ENCODE data around the gene LIMCH1.

Gene LIMCH1

GRCh38 chr4:41611881-41612871 lies 74.2 kb downstream of the LIMCH1 start:
- H3K27me3 ChIP-seq (ENCODE audit: control insufficient read depth, insufficient read depth, low read length) = peaks cover 13% of the 10 kb centered on the region
- H3K4me1 ChIP-seq (ENCODE audit: control insufficient read depth, insufficient read depth, low read length) = peaks cover 9% of the 10 kb centered on the region
- no peaks in the 10 kb centered on the region for H3K36me3 ChIP-seq (ENCODE audit: insufficient read depth, low read length)
- no peak overlapping the region for H3K4me3 ChIP-seq (ENCODE audit: low read length)
- no peaks in the 10 kb centered on the region for H3K9me3 ChIP-seq (replicated peaks; ENCODE audit: low read length)
- no peak overlapping the region for H3K4me2 ChIP-seq (ENCODE audit: low read length)
- H3K9ac ChIP-seq (ENCODE audit: low read depth, low read length) = no peak overlapping the region

DNA sequence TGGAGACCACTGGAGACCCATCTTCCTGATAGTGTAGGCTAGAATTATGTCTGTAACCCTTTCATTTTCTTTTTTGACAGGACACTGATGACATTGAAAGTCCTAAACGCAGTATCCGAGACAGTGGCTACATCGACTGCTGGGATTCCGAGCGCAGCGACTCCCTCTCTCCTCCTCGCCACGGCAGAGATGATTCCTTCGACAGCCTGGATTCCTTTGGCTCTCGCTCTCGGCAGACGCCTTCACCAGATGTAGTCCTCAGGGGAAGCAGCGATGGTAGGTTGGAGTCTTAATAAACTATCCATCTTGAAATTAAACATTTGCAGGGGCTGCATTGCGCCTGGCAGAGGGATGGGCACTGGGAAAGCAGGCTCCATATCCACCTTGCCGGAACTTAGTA lies 75.4 kb downstream of the LIMCH1 start:
- Histone ChIP-seq H3K4me1 (ENCODE audit: control insufficient read depth, insufficient read depth, low read length) (peaks cover 9% of the 10 kb centered on the region), H3K27me3 (ENCODE audit: control insufficient read depth, insufficient read depth, low read length) (peaks cover 13% of the 10 kb centered on the region), H3K4me2 (ENCODE audit: low read length) (no peak overlapping the region), H3K9ac (ENCODE audit: low read depth, low read length) (no peak overlapping the region), H3K36me3 (ENCODE audit: insufficient read depth, low read length) (no peaks in the 10 kb centered on the region), H3K9me3 (replicated peaks; ENCODE audit: low read length) (no peaks in the 10 kb centered on the region), H3K4me3 (ENCODE audit: low read length) (no peak overlapping the region)

- no peaks in the 10 kb centered on the region for H3K36me3 ChIP-seq (ENCODE audit: insufficient read depth, low read length)
- peaks cover 13% of the 10 kb centered on the region for H3K27me3 ChIP-seq (ENCODE audit: control insufficient read depth, insufficient read depth, low read length)
- H3K4me2 ChIP-seq (ENCODE audit: low read length) = no peak overlapping the region
- H3K4me1 ChIP-seq (ENCODE audit: control insufficient read depth, insufficient read depth, low read length) = peaks cover 9% of the 10 kb centered on the region
- H3K9me3 ChIP-seq (replicated peaks; ENCODE audit: low read length) = no peaks in the 10 kb centered on the region
- no peak overlapping the region for H3K9ac ChIP-seq (ENCODE audit: low read depth, low read length)
- no peak overlapping the region for H3K4me3 ChIP-seq (ENCODE audit: low read length)
Measured at GRCh38 chr4:41613821-41614220, 75.9 kb downstream of the LIMCH1 start.

DNA sequence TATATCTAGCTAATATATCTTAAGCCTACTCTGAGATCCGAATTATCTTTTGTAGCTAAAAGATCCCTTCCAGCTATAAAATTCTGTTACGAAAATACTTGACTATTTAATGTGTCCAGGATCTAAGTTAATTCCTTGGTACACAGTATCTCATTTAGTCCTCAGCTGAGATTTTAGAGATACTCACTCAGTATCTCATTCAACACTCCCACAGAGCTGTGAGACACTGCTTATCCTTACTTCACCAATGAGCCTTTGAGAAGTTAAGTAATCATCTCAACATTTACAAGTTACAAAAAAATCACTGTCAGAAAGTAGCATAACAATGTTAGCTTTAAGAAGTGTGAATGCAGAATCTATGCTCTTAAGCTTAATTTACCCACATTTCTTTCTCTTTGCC lies 76.6 kb downstream of the LIMCH1 start:
- no peaks in the 10 kb centered on the region for H3K9me3 ChIP-seq (replicated peaks; ENCODE audit: low read length)
- H3K27me3 ChIP-seq (ENCODE audit: control insufficient read depth, insufficient read depth, low read length) = peaks cover 13% of the 10 kb centered on the region
- H3K36me3 ChIP-seq (ENCODE audit: insufficient read depth, low read length) = no peaks in the 10 kb centered on the region
- no peak overlapping the region for H3K4me3 ChIP-seq (ENCODE audit: low read length)
- H3K4me2 ChIP-seq (ENCODE audit: low read length) = no peak overlapping the region
- no peak overlapping the region for H3K9ac ChIP-seq (ENCODE audit: low read depth, low read length)
- H3K4me1 ChIP-seq (ENCODE audit: control insufficient read depth, insufficient read depth, low read length) = peaks cover 9% of the 10 kb centered on the region

DNA sequence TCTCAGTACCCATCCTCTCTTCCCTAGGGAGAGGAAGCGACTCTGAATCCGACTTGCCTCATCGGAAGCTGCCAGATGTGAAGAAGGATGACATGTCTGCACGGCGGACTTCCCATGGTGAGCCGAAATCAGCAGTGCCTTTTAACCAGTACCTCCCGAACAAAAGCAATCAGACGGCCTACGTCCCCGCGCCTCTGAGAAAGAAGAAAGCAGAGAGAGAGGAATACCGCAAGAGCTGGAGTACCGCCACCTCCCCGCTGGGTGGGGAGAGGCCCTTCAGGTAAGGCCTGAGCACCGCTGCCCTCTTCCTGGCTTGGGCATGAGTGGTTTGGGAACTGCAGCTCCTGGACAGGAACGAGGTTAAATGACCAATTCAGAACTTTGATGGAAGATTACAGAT lies 81.2 kb downstream of the LIMCH1 start:
- Histone ChIP-seq H3K9ac (ENCODE audit: low read depth, low read length) (no peak overlapping the region), H3K4me1 (ENCODE audit: control insufficient read depth, insufficient read depth, low read length) (no peaks in the 10 kb centered on the region), H3K4me2 (ENCODE audit: low read length) (no peak overlapping the region), H3K4me3 (ENCODE audit: low read length) (no peak overlapping the region), H3K27me3 (ENCODE audit: control insufficient read depth, insufficient read depth, low read length) (peaks cover 11% of the 10 kb centered on the region), H3K36me3 (ENCODE audit: insufficient read depth, low read length) (no peaks in the 10 kb centered on the region), H3K9me3 (replicated peaks; ENCODE audit: low read length) (no peaks in the 10 kb centered on the region)

GRCh38 chr4:41620594-41621256 lies 82.8 kb downstream of the LIMCH1 start:
- Histone ChIP-seq H3K9ac (ENCODE audit: low read depth, low read length) (no peak overlapping the region), H3K27me3 (ENCODE audit: control insufficient read depth, insufficient read depth, low read length) (peaks cover 13% of the 10 kb centered on the region), H3K4me2 (ENCODE audit: low read length) (no peak overlapping the region), H3K36me3 (ENCODE audit: insufficient read depth, low read length) (no peaks in the 10 kb centered on the region), H3K4me3 (ENCODE audit: low read length) (no peak overlapping the region), H3K9me3 (replicated peaks; ENCODE audit: low read length) (no peaks in the 10 kb centered on the region), H3K4me1 (ENCODE audit: control insufficient read depth, insufficient read depth, low read length) (no peaks in the 10 kb centered on the region)

DNA sequence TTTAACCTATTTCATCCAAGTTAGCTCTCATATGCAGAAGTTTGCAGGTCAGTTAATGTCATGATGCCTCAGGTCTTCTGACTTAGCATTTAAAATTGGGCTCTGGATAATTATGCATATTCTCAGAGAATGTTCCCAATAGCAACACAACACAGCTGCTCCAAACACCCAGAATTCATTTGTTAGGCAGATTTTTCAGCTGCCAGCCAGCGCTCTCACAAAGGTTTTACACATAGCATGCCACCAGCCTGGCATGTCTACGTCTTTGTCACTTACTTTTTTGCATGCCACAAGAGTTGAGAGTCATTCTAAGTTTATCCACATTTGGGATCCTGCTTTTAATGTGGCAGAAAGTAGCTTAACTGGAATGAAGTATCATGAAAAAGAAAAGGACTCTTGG lies 84.8 kb downstream of the LIMCH1 start:
- H3K27me3 ChIP-seq (ENCODE audit: control insufficient read depth, insufficient read depth, low read length) = peaks cover 13% of the 10 kb centered on the region

GRCh38 chr4:41624765-41625164 lies 86.8 kb downstream of the LIMCH1 start:
- Histone ChIP-seq H3K4me2 (ENCODE audit: low read length) (no peak overlapping the region), H3K4me1 (ENCODE audit: control insufficient read depth, insufficient read depth, low read length) (no peaks in the 10 kb centered on the region), H3K4me3 (ENCODE audit: low read length) (no peak overlapping the region), H3K27me3 (ENCODE audit: control insufficient read depth, insufficient read depth, low read length) (peaks cover 13% of the 10 kb centered on the region), H3K9ac (ENCODE audit: low read depth, low read length) (no peak overlapping the region), H3K9me3 (replicated peaks; ENCODE audit: low read length) (no peaks in the 10 kb centered on the region), H3K36me3 (ENCODE audit: insufficient read depth, low read length) (no peaks in the 10 kb centered on the region)

More for the DNA sequence above, 84.8 kb downstream of the LIMCH1 start:
- H3K9ac ChIP-seq (ENCODE audit: low read depth, low read length) = no peak overlapping the region
- H3K4me1 ChIP-seq (ENCODE audit: control insufficient read depth, insufficient read depth, low read length) = no peaks in the 10 kb centered on the region
- no peaks in the 10 kb centered on the region for H3K36me3 ChIP-seq (ENCODE audit: insufficient read depth, low read length)
- H3K9me3 ChIP-seq (replicated peaks; ENCODE audit: low read length) = no peaks in the 10 kb centered on the region
- no peak overlapping the region for H3K4me3 ChIP-seq (ENCODE audit: low read length)
- H3K4me2 ChIP-seq (ENCODE audit: low read length) = no peak overlapping the region

- peaks cover 13% of the 10 kb centered on the region for H3K27me3 ChIP-seq (ENCODE audit: control insufficient read depth, insufficient read depth, low read length)
Measured at GRCh38 chr4:41625531-41625930, 87.6 kb downstream of the LIMCH1 start.

DNA sequence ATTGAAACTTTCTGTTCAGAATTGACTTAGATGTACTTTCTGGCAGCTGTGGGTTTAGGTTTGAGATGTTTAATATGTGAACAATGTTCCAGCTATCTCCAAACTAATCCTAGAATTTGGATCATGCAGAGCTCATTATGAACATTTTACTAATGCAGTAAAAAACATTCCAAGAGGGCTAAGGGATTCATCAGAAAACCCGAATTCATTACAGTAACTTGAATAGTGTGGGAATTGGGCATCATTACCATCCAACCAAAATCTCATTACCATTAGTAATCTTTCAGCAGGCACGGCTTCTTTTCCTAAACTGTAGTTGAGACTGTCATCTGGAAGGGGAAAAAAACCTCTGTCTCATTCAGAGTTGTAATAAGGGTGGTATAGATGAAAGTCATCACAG lies 91.0 kb downstream of the LIMCH1 start:
- Histone ChIP-seq H3K4me1 (ENCODE audit: control insufficient read depth, insufficient read depth, low read length) (peaks cover 3% of the 10 kb centered on the region), H3K4me3 (ENCODE audit: low read length) (no peak overlapping the region), H3K9ac (ENCODE audit: low read depth, low read length) (no peak overlapping the region), H3K27me3 (ENCODE audit: control insufficient read depth, insufficient read depth, low read length) (peaks cover 6% of the 10 kb centered on the region), H3K36me3 (ENCODE audit: insufficient read depth, low read length) (no peaks in the 10 kb centered on the region), H3K9me3 (replicated peaks; ENCODE audit: low read length) (no peaks in the 10 kb centered on the region), H3K4me2 (ENCODE audit: low read length) (no peak overlapping the region)

More at GRCh38 chr4:41625531-41625930, 87.6 kb downstream of the LIMCH1 start:
- H3K36me3 ChIP-seq (ENCODE audit: insufficient read depth, low read length) = no peaks in the 10 kb centered on the region
- no peak overlapping the region for H3K4me3 ChIP-seq (ENCODE audit: low read length)
- no peak overlapping the region for H3K9ac ChIP-seq (ENCODE audit: low read depth, low read length)
- H3K4me1 ChIP-seq (ENCODE audit: control insufficient read depth, insufficient read depth, low read length) = no peaks in the 10 kb centered on the region
- H3K4me2 ChIP-seq (ENCODE audit: low read length) = no peak overlapping the region
- H3K9me3 ChIP-seq (replicated peaks; ENCODE audit: low read length) = no peaks in the 10 kb centered on the region

GRCh38 chr4:41631523-41631922 lies 93.6 kb downstream of the LIMCH1 start:
- Histone ChIP-seq H3K9ac (ENCODE audit: low read depth, low read length) (no peak overlapping the region), H3K4me3 (ENCODE audit: low read length) (no peak overlapping the region), H3K27me3 (ENCODE audit: control insufficient read depth, insufficient read depth, low read length) (no peaks in the 10 kb centered on the region), H3K36me3 (ENCODE audit: insufficient read depth, low read length) (no peaks in the 10 kb centered on the region), H3K4me2 (ENCODE audit: low read length) (no peak overlapping the region), H3K9me3 (replicated peaks; ENCODE audit: low read length) (no peaks in the 10 kb centered on the region), H3K4me1 (ENCODE audit: control insufficient read depth, insufficient read depth, low read length) (peaks cover 3% of the 10 kb centered on the region)
